Hepatocyte (in vitro differentiated cells): ENCODE measurements around the gene AAGAB.

Source experiments
- EZH2 ChIP-seq: fragments of 200-600 bp; sonication (generic); IDR thresholded peaks from 2 replicates; pipeline ENCODE4 v1.6.1; 2016; ENCODE audit warnings: antibody characterized with exemption, mild to moderate bottlenecking, borderline replicate concordance
- EZH2phosphoT487 ChIP-seq: fragments of 200-600 bp; sonication (generic); IDR thresholded peaks from one replicate; pipeline ENCODE4 v1.6.1; 2018; ENCODE audit warnings: antibody characterized with exemption, mild to moderate bottlenecking, low read depth, moderate library complexity; ENCODE audit not compliant: unreplicated experiment, severe bottlenecking
- TF ChIP-seq, protein P1 (sequence below): fragments of 200-600 bp; sonication (generic); IDR thresholded peaks from 2 replicates; pipeline ENCODE4 v1.5.1; 2016; ENCODE audit warnings: antibody characterized with exemption, mild to moderate bottlenecking; ENCODE audit not compliant: poor library complexity

DNA sequence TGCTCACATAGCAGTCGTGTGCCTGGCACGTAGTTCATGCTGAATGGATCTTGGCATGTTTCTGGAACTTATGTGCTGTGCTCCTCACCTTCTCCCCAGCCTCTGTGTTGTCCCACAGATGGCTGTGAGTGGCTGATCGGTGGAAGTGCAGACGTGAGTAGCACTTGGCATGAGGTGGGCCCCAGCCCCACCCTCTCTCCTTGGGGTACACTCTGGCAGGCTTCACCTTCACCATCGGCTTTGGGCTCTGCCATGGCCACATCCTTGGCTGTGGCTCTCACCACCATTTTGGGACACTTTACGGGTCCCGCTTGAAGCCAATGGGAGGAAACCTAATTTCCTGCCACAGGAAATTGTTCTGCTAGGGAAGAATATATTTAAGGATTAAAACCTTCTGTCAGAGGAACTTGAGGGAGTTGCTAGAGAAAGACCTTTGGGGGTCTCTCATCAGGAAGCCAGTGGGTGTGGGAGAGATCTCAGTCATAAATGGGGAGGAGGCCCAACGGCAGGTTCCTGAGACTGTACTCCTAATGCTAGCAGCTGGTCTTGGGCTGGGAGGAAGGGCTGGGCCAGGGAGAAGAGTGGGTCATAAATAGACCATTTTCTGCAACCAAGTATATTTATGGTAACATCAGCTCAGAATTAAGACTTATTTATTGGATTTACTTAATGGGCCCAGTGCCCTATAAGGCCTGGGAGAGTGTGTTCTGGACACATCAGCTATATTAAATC lies 96.8 kb downstream of the AAGAB start:
- TF ChIP-seq, protein P1, sequence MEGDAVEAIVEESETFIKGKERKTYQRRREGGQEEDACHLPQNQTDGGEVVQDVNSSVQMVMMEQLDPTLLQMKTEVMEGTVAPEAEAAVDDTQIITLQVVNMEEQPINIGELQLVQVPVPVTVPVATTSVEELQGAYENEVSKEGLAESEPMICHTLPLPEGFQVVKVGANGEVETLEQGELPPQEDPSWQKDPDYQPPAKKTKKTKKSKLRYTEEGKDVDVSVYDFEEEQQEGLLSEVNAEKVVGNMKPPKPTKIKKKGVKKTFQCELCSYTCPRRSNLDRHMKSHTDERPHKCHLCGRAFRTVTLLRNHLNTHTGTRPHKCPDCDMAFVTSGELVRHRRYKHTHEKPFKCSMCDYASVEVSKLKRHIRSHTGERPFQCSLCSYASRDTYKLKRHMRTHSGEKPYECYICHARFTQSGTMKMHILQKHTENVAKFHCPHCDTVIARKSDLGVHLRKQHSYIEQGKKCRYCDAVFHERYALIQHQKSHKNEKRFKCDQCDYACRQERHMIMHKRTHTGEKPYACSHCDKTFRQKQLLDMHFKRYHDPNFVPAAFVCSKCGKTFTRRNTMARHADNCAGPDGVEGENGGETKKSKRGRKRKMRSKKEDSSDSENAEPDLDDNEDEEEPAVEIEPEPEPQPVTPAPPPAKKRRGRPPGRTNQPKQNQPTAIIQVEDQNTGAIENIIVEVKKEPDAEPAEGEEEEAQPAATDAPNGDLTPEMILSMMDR, result no peak
- TF ChIP-seq EZH2phosphoT487 (no peak), EZH2 (no peak)
